ENCODE results near the gene SRGAP2B.
"Not testable (repeated sequence)": the region's sequence is repeated elsewhere in the genome, so short reads cannot be mapped to it uniquely, and the experiment has no call there.

Gene SRGAP2B

GRCh38 chr1:145095284-145096057 is at the start of gene SRGAP2B, which contains the start of gene FAM72D:
Gene SRGAP2B, minus strand, starts transcription at chr1:145095328. Its CDS starts 2,427 bp downstream, at chr1:145092901.
Gene FAM72D, plus strand, starts transcription at chr1:145095974. Its CDS starts 874 bp downstream, at chr1:145096848.
- DNase-seq (ENCODE audit: low spot score) = not testable (repeated sequence)

GRCh38 chr1:145144264-145144913 is 49.3 kb upstream of the SRGAP2B start:
- not testable (repeated sequence) for DNase-seq (ENCODE audit: low spot score)

GRCh38 chr1:145140549-145140948 is 45.4 kb upstream of the SRGAP2B start:
- not testable (repeated sequence) for DNase-seq (ENCODE audit: low spot score)

- DNase-seq (ENCODE audit: low spot score) = not testable (repeated sequence)
These were observed 39.3 kb upstream of the SRGAP2B start for GRCh38 chr1:145134476-145134875.

GRCh38 chr1:145128697-145129469 is 33.8 kb upstream of the SRGAP2B start:
- not testable (repeated sequence) for DNase-seq (ENCODE audit: low spot score)

GRCh38 chr1:145127144-145127543 is 32.0 kb upstream of the SRGAP2B start:
- DNase-seq (ENCODE audit: low spot score) = not testable (repeated sequence)

GRCh38 chr1:145125112-145125511 is 30.0 kb upstream of the SRGAP2B start:
- not testable (repeated sequence) for DNase-seq (ENCODE audit: low spot score)

GRCh38 chr1:145123992-145124641 is 29.0 kb upstream of the SRGAP2B start:
- not testable (repeated sequence) for DNase-seq (ENCODE audit: low spot score)

GRCh38 chr1:145123062-145123395 is 27.9 kb upstream of the SRGAP2B start:
- DNase-seq (ENCODE audit: low spot score) = not testable (repeated sequence)

- not testable (repeated sequence) for DNase-seq (ENCODE audit: low spot score)
These were observed 27.4 kb upstream of the SRGAP2B start for GRCh38 chr1:145122344-145123061.

GRCh38 chr1:145119842-145120241 is 24.7 kb upstream of the SRGAP2B start:
- DNase-seq (ENCODE audit: low spot score) = not testable (repeated sequence)

- not testable (repeated sequence) for DNase-seq (ENCODE audit: low spot score)
These were observed 20.7 kb upstream of the SRGAP2B start for GRCh38 chr1:145115587-145116493.

GRCh38 chr1:145114560-145115057 is 19.5 kb upstream of the SRGAP2B start:
- DNase-seq (ENCODE audit: low spot score) = not testable (repeated sequence)

GRCh38 chr1:145112703-145113102 is 17.6 kb upstream of the SRGAP2B start:
- DNase-seq (ENCODE audit: low spot score) = not testable (repeated sequence)

GRCh38 chr1:145111674-145112073 is 16.5 kb upstream of the SRGAP2B start:
- DNase-seq (ENCODE audit: low spot score) = not testable (repeated sequence)

- not testable (repeated sequence) for DNase-seq (ENCODE audit: low spot score)
These were observed 8.2 kb upstream of the SRGAP2B start for GRCh38 chr1:145103294-145103693.

GRCh38 chr1:145101725-145102124 is 6.6 kb upstream of the SRGAP2B start:
- not testable (repeated sequence) for DNase-seq (ENCODE audit: low spot score)

GRCh38 chr1:145094655-145095211 is 395 bp downstream of the SRGAP2B start:
- not testable (repeated sequence) for DNase-seq (ENCODE audit: low spot score)

GRCh38 chr1:145093517-145094149 is 1.5 kb downstream of the SRGAP2B start:
- not testable (repeated sequence) for DNase-seq (ENCODE audit: low spot score)

Measured in putamen (tissue), 1 donor.